Thyroid gland (tissue), 4 donors: Measurements from ENCODE around the gene METTL22.

Experiments used
- POLR2A ChIP-seq, 2 donors: fragments of 450-650 bp; IDR thresholded peaks; one replicate each; pipeline ENCODE4 v1.6.1; 2017; ENCODE audit warnings: antibody characterized with exemption in 2 of 2, mild to moderate bottlenecking in 2 of 2, moderate library complexity in 1 of 2
- TF ChIP-seq, protein P1 (sequence below), 6 experiments: fragments of 200-600 bp in 3 of 6; fragments of 450-650 bp in 3 of 6; sonication (generic) in 3 of 6; IDR thresholded peaks; one replicate each; pipeline ENCODE4 v1.5.1; 2016 to 2019; ENCODE audit warnings: antibody characterized with exemption in 6 of 6, mild to moderate bottlenecking in 2 of 6, inconsistent platforms in 1 of 6, moderate library complexity in 1 of 6

DNA sequence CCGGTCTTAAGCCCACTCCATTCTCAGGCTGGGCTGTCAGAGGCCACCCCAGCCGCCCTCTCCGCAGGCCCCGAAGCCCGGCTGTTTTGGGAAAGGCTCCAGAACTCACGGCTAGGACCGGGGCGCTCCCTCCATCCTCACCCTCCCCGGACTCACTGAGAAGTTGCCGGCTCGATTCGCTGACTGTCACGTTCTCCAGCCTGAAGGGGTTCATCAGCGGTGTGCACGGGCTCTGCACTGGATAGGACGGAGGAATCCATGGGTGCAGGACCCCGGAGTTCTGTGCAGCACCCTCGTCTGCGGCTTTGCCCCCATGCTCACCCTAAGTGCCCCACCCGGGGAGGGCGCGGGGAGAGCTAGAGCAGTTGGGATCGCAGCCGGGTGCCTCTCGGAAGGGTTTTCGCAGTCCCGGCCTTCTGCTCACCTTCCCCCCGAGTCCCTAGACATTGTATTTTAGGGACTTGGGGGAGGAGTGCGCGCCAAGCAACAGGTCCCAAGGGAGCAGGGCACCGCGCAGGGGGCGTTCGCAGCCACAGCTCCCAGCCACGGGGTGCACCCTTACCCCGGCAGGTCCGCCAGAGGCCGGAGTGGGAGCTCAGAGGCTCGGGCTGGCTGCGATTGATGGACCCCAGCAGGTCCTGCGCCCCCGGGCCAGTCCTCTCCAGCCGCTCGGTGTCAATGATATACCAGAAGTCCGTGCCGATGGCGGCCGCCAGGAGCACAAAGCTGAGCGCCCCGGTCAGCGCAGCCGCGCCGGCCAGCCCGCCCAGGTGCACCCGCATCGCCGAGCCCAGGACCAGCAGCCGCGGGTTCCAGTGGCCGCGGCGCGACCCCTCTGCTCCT is 32.2 kb upstream of the METTL22 start:
- TF ChIP-seq, protein P1, sequence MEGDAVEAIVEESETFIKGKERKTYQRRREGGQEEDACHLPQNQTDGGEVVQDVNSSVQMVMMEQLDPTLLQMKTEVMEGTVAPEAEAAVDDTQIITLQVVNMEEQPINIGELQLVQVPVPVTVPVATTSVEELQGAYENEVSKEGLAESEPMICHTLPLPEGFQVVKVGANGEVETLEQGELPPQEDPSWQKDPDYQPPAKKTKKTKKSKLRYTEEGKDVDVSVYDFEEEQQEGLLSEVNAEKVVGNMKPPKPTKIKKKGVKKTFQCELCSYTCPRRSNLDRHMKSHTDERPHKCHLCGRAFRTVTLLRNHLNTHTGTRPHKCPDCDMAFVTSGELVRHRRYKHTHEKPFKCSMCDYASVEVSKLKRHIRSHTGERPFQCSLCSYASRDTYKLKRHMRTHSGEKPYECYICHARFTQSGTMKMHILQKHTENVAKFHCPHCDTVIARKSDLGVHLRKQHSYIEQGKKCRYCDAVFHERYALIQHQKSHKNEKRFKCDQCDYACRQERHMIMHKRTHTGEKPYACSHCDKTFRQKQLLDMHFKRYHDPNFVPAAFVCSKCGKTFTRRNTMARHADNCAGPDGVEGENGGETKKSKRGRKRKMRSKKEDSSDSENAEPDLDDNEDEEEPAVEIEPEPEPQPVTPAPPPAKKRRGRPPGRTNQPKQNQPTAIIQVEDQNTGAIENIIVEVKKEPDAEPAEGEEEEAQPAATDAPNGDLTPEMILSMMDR (IDR thresholded peaks at IDR 0.05): no peak
- no peak for TF ChIP-seq POLR2A (IDR thresholded peaks at IDR 0.05)
